Activated naive CD8-positive, alpha-beta T cell treated with anti-CD3 and anti-CD28 coated beads, Interleukin-2, amount 50 U/mL, for 24 hours (primary cell): ENCODE results near the gene MYOZ3.

Experiments
- ATAC-seq: fragments of 150-1000 bp; cut with Tn5 transposase; one replicate; pipeline ENCODE4 v1.10.0; 2021
- DNase-seq: peaks from one replicate; pipeline ENCODE4 v3.0.0; 2021
- H3K27ac Mint-ChIP-seq: one replicate; pipeline ENCODE4 v1.8.0; 2021; ENCODE audit warnings: mild to moderate bottlenecking, mixed read lengths
- H3K27me3 Mint-ChIP-seq: one replicate; pipeline ENCODE4 v1.8.0; 2021; ENCODE audit warnings: mixed read lengths
- H3K36me3 Mint-ChIP-seq: one replicate; pipeline ENCODE4 v1.8.0; 2021; ENCODE audit warnings: low read depth, mixed read lengths
- H3K4me1 Mint-ChIP-seq: one replicate; pipeline ENCODE4 v1.8.0; 2021; ENCODE audit warnings: mixed read lengths
- H3K4me3 Mint-ChIP-seq: one replicate; pipeline ENCODE4 v1.8.0; 2021; ENCODE audit warnings: mild to moderate bottlenecking, moderate library complexity, mixed read lengths
- H3K9me3 Mint-ChIP-seq: one replicate; pipeline ENCODE4 v1.8.0; 2021; ENCODE audit warnings: mixed read lengths

The MYOZ3 gene

GRCh38 chr5:150672237-150672883 is 11.3 kb downstream of the MYOZ3 start:
- Mint-ChIP-seq H3K27ac (no peak overlapping the region), H3K27me3 (peaks cover 20% of the 10 kb centered on the region), H3K36me3 (no peaks in the 10 kb centered on the region), H3K9me3 (no peaks in the 10 kb centered on the region), H3K4me3 (peak overlapping the region; percentile 67), H3K4me1 (peaks cover 6% of the 10 kb centered on the region)
- ATAC-seq = peak; percentile 60
- DNase-seq = peak; percentile 24

- ATAC-seq = no peak
- H3K4me3 Mint-ChIP-seq = no peak overlapping the region
- H3K27me3 Mint-ChIP-seq = peaks cover 20% of the 10 kb centered on the region
- DNase-seq = no peak
- no peaks in the 10 kb centered on the region for H3K9me3 Mint-ChIP-seq
- H3K4me1 Mint-ChIP-seq = peaks cover 6% of the 10 kb centered on the region
- no peak overlapping the region for H3K27ac Mint-ChIP-seq
- no peaks in the 10 kb centered on the region for H3K36me3 Mint-ChIP-seq
These were observed 11.8 kb downstream of the MYOZ3 start for GRCh38 chr5:150672884-150673275.

DNA sequence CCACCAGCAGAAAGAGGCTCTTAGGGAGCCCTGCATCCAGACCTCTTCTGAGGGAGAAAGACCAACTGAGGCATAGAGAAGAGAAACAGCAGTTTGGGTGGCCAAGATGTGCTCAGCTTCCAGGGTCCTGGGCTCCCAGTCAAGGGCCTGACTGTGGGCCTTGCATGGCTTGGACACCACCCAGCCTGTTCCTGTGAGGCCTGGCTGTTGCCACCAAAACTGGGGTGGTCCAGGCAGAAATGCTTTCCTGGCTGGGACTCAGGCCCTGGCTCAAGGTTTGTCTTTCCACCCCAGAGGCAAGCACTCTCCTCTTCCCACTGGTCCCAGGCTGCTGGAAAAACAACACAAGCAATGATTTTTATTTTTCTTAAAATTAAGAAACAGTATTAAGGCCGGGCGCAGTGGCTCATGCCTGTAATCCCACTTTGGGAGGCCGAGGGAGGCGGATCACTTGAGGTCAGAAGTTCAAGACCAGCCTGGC is 13.3 kb downstream of the MYOZ3 start:
- H3K27me3 Mint-ChIP-seq = peaks cover 18% of the 10 kb centered on the region
- no peaks in the 10 kb centered on the region for H3K36me3 Mint-ChIP-seq
- ATAC-seq (no peak), DNase-seq (no peak)
- no peaks in the 10 kb centered on the region for H3K9me3 Mint-ChIP-seq
- H3K27ac Mint-ChIP-seq = no peak overlapping the region
- H3K4me3 Mint-ChIP-seq = no peak overlapping the region
- H3K4me1 Mint-ChIP-seq = peaks cover 6% of the 10 kb centered on the region

DNA sequence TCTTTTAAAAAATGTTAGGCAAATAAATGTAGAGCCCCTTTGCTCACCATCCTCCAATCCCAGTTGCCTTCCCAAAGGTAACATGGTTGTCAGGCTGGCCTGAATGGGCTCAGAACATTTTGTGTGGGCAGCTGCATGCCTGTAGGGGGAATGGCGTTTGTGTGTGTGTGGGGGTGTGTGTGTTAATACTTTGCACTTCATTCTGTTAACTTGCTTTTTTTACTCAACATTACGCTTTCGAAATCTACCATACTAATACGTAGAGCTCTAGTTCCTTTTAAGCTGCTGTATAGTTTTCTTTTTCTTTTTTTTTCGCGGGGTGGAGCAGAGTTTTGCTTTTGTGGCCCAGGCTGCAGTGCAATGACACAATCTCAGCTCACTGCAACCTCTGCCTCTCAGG is 14.0 kb downstream of the MYOZ3 start:
- Mint-ChIP-seq H3K36me3 (peaks cover 2% of the 10 kb centered on the region), H3K9me3 (no peaks in the 10 kb centered on the region), H3K27me3 (peaks cover 15% of the 10 kb centered on the region), H3K27ac (no peak overlapping the region), H3K4me1 (peaks cover 6% of the 10 kb centered on the region), H3K4me3 (no peak overlapping the region)
- no peak for DNase-seq
- no peak for ATAC-seq

DNA sequence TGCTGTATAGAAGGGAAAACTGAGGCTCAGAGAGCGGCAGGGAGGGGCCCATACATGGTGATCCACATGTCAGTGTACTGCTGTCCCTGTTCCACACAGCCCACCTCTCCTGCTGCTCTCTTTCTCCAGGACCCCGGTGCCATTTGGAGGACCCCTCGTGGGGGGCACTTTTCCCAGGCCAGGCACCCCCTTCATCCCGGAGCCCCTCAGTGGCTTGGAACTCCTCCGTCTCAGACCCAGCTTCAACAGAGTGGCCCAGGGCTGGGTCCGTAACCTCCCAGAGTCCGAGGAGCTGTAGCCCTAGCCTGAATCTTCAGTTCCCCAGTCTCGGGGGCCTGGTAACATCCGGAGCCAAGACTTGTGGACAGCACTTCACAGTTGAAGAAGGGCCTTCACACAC is 15.5 kb downstream of the MYOZ3 start:
- Mint-ChIP-seq H3K4me1 (peaks cover 6% of the 10 kb centered on the region), H3K9me3 (no peaks in the 10 kb centered on the region), H3K4me3 (no peak overlapping the region), H3K27ac (no peak overlapping the region), H3K27me3 (peaks cover 4% of the 10 kb centered on the region), H3K36me3 (peaks cover 2% of the 10 kb centered on the region)
- DNase-seq = no peak
- no peak for ATAC-seq

DNA sequence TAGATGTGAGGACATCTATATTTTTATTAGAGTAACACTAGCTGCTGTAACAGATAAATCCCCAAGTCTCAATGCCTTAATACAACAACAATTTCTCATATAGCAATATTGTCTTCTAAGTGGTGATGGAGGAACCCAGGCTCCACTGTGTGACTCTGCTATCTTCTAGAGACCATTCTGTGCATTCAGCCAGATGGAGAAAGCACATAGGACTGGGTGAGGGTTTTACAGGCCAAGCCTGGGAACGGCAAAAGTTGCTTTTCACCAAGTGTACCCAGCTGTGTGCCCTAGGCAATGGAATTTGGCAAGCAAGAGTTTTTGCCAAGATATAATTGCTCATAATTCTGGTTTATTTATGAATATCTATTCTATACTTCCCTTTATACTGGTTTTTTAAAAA is 28.1 kb downstream of the MYOZ3 start:
- Mint-ChIP-seq H3K27ac (no peak overlapping the region), H3K36me3 (peaks cover 41% of the 10 kb centered on the region)

DNA sequence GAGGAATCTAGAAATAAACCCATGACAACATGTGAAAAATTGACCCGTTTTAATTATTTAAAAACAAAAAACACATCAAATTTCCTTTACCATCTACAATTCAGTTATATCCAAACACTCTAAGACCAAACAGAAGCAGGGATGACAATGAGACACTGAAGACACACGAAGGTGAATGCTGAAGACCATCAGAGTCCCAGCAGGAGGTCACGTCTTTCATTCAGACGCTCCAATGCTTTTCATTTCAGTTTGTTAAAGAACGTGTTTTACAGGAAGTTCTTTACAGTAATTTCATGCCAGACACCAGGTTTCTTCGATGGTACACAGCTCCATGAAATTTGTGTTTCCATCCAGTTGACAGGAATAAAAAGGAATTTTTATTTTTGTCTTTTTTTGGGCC is 29.7 kb downstream of the MYOZ3 start:
- H3K36me3 Mint-ChIP-seq = peaks cover 46% of the 10 kb centered on the region
- H3K4me1 Mint-ChIP-seq = peaks cover 4% of the 10 kb centered on the region
- H3K9me3 Mint-ChIP-seq = no peaks in the 10 kb centered on the region
- ATAC-seq (no peak), DNase-seq (no peak)
- H3K4me3 Mint-ChIP-seq = no peak overlapping the region
- H3K27ac Mint-ChIP-seq = no peak overlapping the region
- no peaks in the 10 kb centered on the region for H3K27me3 Mint-ChIP-seq

More for the DNA sequence above, 28.1 kb downstream of the MYOZ3 start:
- ATAC-seq = no peak
- Mint-ChIP-seq H3K9me3 (no peaks in the 10 kb centered on the region), H3K4me1 (peaks cover 4% of the 10 kb centered on the region), H3K27me3 (no peaks in the 10 kb centered on the region), H3K4me3 (no peak overlapping the region)
- no peak for DNase-seq

DNA sequence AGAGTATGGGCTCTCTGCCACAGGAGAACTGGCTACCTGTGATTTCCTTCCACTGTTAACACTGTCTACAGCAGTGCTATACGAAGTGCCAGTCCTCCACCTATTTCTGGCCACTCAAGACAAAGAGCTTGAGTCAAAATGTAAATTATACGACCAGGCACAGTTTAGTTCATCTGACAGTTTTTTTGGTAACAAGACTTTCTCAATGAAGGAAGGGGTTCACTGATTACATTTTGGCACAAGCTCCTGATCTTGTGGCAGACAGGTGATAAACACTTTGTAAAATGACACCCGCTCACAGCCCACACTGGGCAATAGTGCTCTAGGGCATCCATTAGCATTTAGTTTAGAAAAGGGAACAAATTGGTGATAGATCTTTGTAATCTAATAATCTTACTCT is 31.2 kb downstream of the MYOZ3 start:
- no peaks in the 10 kb centered on the region for H3K9me3 Mint-ChIP-seq
- ATAC-seq (no peak), DNase-seq (no peak)
- peak overlapping the region; percentile 44 for H3K27ac Mint-ChIP-seq
- H3K27me3 Mint-ChIP-seq = no peaks in the 10 kb centered on the region
- peaks cover 4% of the 10 kb centered on the region for H3K4me1 Mint-ChIP-seq
- H3K4me3 Mint-ChIP-seq = no peak overlapping the region
- H3K36me3 Mint-ChIP-seq = peaks cover 54% of the 10 kb centered on the region

DNA sequence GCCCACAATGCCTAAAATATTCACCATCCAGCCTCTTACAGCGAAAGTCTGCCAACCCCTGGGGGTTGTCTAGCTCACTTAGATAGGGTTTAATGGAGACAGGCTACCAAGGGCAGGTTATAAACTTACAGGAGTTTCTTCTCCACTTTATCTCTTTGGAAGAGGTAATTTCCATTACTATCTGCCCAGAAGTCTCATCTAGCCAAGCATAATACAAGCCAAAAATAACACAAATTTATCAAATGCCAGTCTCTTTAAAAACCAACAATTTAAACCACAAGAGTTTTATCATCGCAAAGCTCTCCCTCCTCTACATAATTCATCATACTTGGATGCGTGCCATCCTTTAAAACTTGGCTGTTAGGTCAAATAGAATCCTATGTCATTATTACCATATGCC is 33.6 kb downstream of the MYOZ3 start:
- no peak for ATAC-seq
- DNase-seq = no peak
- Mint-ChIP-seq H3K4me3 (no peak overlapping the region), H3K36me3 (peaks cover 60% of the 10 kb centered on the region), H3K27me3 (no peaks in the 10 kb centered on the region), H3K4me1 (peaks cover 4% of the 10 kb centered on the region), H3K9me3 (no peaks in the 10 kb centered on the region), H3K27ac (no peak overlapping the region)

DNA sequence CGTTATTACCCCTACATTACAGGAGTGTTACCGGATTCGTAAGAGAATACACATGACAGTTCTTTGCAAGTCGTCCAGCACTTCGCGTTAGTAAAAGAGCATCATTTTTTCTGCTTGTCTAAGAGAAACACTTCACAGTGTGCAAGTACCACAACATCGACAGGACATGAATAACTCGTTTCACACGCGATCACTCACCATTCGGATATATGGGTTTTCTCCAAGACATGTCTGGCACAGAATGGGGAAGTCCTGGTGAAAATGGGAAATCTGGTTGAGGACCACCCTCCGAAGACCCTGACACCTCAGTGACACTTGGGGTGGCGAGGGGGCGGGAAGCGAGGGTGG is 39.2 kb downstream of the MYOZ3 start:
- ATAC-seq (no peak), DNase-seq (no peak)
- Mint-ChIP-seq H3K27me3 (no peaks in the 10 kb centered on the region), H3K27ac (no peak overlapping the region), H3K9me3 (no peaks in the 10 kb centered on the region), H3K36me3 (peaks cover 25% of the 10 kb centered on the region), H3K4me1 (peaks cover 4% of the 10 kb centered on the region), H3K4me3 (no peak overlapping the region)

DNA sequence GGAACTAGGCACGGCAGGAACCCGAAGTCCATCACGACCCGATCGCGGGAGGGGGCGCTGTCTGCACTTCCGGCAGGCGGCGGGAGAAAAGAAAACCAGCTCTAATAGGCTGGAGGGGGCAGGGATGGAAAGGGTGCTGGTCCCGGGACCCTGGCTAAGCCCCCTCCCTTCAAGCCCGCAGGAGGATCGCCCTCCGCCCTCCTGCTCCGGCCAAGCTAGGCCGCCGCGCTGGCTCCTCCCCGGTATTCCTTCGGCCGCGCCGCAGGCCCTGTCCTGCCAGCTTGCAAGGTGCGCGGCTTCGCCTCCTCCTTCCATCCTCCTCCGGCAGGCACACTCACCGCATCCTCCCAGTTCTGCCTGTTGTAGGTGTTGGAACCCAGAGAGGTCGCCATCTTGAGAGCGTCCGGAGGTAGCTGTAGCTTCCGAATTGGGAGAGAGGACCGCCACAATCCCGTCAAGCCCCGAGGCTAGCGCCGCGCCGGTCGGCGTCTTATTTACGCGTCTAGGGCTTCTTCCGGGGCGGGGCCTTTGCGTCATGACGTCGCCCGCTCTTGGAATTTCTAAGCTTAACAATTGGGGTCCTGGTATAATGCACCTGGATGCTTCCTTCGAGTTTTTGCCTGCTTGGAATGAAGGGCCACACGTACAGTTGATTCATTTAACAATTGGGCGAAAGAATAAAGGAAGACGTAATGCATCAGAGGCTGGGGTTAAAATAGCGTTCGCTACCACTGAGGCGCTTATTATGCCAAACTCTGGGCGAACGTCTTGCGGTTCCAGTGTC is 39.7 kb downstream of the MYOZ3 start, which contains the start of gene RBM22:
TSS of gene RBM22 (minus strand) at position 469 of the 784 bp plus-strand sequence. CDS start at position 392, 77 bp downstream.
- Mint-ChIP-seq H3K27ac (no peak within 1 kb of the TSS), H3K4me3 (no peak within 1 kb of the TSS), H3K9me3 (no peaks in the 10 kb centered on the region), H3K27me3 (no peaks in the 10 kb centered on the region), H3K4me1 (peaks cover 4% of the 10 kb centered on the region), H3K36me3 (peaks cover 20% of the 10 kb centered on the region)
- ATAC-seq (peak; percentile 98), DNase-seq (peak; percentile 94)

DNA sequence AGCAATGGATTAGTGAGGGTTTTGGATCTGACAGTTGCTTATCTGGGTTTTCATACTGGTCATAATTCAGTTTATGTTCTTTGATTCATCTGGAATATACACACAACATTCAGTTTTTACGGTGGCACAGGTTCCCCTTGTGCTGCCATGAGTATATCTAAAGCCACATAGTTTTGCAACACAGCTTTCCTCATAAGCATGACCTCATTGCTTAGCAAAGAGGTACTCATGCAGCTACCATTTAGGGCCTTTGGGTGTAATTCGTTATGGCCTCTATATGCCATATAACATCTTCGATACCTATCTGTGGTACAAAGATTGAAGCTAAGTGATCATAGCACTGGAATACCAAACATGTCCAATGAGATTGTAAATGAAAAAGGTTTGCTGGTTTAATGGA is 42.7 kb downstream of the MYOZ3 start:
- no peak overlapping the region for H3K27ac Mint-ChIP-seq

GRCh38 chr5:150706776-150707390 is 45.8 kb downstream of the MYOZ3 start:
- no peak overlapping the region for H3K27ac Mint-ChIP-seq
- no peak for DNase-seq
- H3K9me3 Mint-ChIP-seq = no peaks in the 10 kb centered on the region
- H3K4me3 Mint-ChIP-seq = no peak overlapping the region
- no peaks in the 10 kb centered on the region for H3K27me3 Mint-ChIP-seq
- ATAC-seq = no peak
- peaks cover 2% of the 10 kb centered on the region for H3K4me1 Mint-ChIP-seq
- H3K36me3 Mint-ChIP-seq = peaks cover 15% of the 10 kb centered on the region

More for the DNA sequence above, 42.7 kb downstream of the MYOZ3 start:
- H3K27me3 Mint-ChIP-seq = no peaks in the 10 kb centered on the region
- H3K4me1 Mint-ChIP-seq = peaks cover 4% of the 10 kb centered on the region
- H3K4me3 Mint-ChIP-seq = no peak overlapping the region
- peaks cover 12% of the 10 kb centered on the region for H3K36me3 Mint-ChIP-seq
- no peaks in the 10 kb centered on the region for H3K9me3 Mint-ChIP-seq
- ATAC-seq = no peak
- no peak for DNase-seq

- H3K27me3 Mint-ChIP-seq = no peaks in the 10 kb centered on the region
- no peaks in the 10 kb centered on the region for H3K4me1 Mint-ChIP-seq
- H3K36me3 Mint-ChIP-seq = peaks cover 18% of the 10 kb centered on the region
- H3K4me3 Mint-ChIP-seq = no peak overlapping the region
- no peaks in the 10 kb centered on the region for H3K9me3 Mint-ChIP-seq
- no peak for ATAC-seq
- no peak for DNase-seq
- no peak overlapping the region for H3K27ac Mint-ChIP-seq
These were observed 49.1 kb downstream of the MYOZ3 start for GRCh38 chr5:150710165-150710564.

GRCh38 chr5:150723845-150724244 is 62.8 kb downstream of the MYOZ3 start:
- Mint-ChIP-seq H3K4me1 (no peaks in the 10 kb centered on the region), H3K27ac (no peak overlapping the region), H3K27me3 (no peaks in the 10 kb centered on the region), H3K9me3 (no peaks in the 10 kb centered on the region), H3K4me3 (no peak overlapping the region), H3K36me3 (peaks cover 53% of the 10 kb centered on the region)
- no peak for DNase-seq
- no peak for ATAC-seq
